Left forelimb (tissue), 1 donor: Measurements from ENCODE around the gene SCYL1.

Experiments used
- DNase-seq: peaks from one replicate; pipeline ENCODE4 v3.0.0-alpha.2; 2018; ENCODE audit warnings: low spot score

Gene SCYL1

GRCh38 chr11:65571420-65571819, 46.5 kb downstream of the SCYL1 start:
- DNase-seq: no peak

- no peak for DNase-seq
Measured at GRCh38 chr11:65571940-65572339, 47.1 kb downstream of the SCYL1 start.

GRCh38 chr11:65572356-65573051, 47.6 kb downstream of the SCYL1 start, which contains the start of gene FAM89B:
Gene FAM89B, plus strand, starts transcription at chr11:65572538. Its CDS starts 132 bp downstream, at chr11:65572670.
- peak; percentile 93 for DNase-seq

GRCh38 chr11:65573391-65574079, 48.7 kb downstream of the SCYL1 start:
- DNase-seq: no peak

- DNase-seq: peak; percentile 97
Measured at GRCh38 chr11:65574109-65574810, 49.4 kb downstream of the SCYL1 start.

GRCh38 chr11:65574811-65575567, 50.1 kb downstream of the SCYL1 start:
- no peak for DNase-seq

- DNase-seq: no peak
Measured at GRCh38 chr11:65575568-65576231, 50.8 kb downstream of the SCYL1 start, which contains the start of gene EHBP1L1. Gene EHBP1L1, plus strand, starts transcription at chr11:65576053. Its CDS starts 250 bp downstream, at chr11:65576303.

- DNase-seq: no peak
Measured at GRCh38 chr11:65576232-65576866, 51.5 kb downstream of the SCYL1 start.

- DNase-seq: no peak
Measured at GRCh38 chr11:65576867-65577755, 52.2 kb downstream of the SCYL1 start.

GRCh38 chr11:65577756-65578109, 52.9 kb downstream of the SCYL1 start:
- no peak for DNase-seq

GRCh38 chr11:65578134-65578533, 53.3 kb downstream of the SCYL1 start:
- no peak for DNase-seq

- no peak for DNase-seq
Measured at GRCh38 chr11:65578667-65579066, 53.8 kb downstream of the SCYL1 start.

- DNase-seq: no peak
Measured at GRCh38 chr11:65579291-65579690, 54.4 kb downstream of the SCYL1 start.

- DNase-seq: no peak
Measured at GRCh38 chr11:65580031-65580692, 55.3 kb downstream of the SCYL1 start.

- DNase-seq: no peak
Measured at GRCh38 chr11:65580756-65581155, 55.9 kb downstream of the SCYL1 start.

- no peak for DNase-seq
Measured at GRCh38 chr11:65581928-65582327, 57.0 kb downstream of the SCYL1 start.

- no peak for DNase-seq
Measured at GRCh38 chr11:65583589-65583988, 58.7 kb downstream of the SCYL1 start.

GRCh38 chr11:65584106-65584505, 59.2 kb downstream of the SCYL1 start:
- DNase-seq: no peak

GRCh38 chr11:65584723-65585171, 59.9 kb downstream of the SCYL1 start:
- no peak for DNase-seq
